OCI-LY3 (cell line): ENCODE measurements around the gene GPC2.

Experiments used
- H2AFZ ChIP-seq: fragments of 200-600, 300-600 bp; shearing (Covaris generic); 2 replicates; pipeline ENCODE4 v1.6.0; 2014; ENCODE audit warnings: antibody characterized with exemption, low read depth, low read length
- H3K27ac ChIP-seq: fragments of 200-600, 300-600 bp; sonication (generic); 2 replicates; pipeline ENCODE4 v1.5.1; 2014; ENCODE audit warnings: mild to moderate bottlenecking, low read length, moderate library complexity, mixed read lengths
- H3K27me3 ChIP-seq: fragments of 200-600, 300-600 bp; sonication (generic); 2 replicates; pipeline ENCODE4 v1.6.1; 2014; ENCODE audit warnings: low read depth, low read length, mixed read lengths
- H3K36me3 ChIP-seq: fragments of 200-600, 300-600 bp; sonication (generic); replicated peaks from 2 replicates; pipeline ENCODE3; 2014; ENCODE audit warnings: low read depth, low read length, mixed read lengths
- H3K4me1 ChIP-seq: fragments of 300-600, 200-600 bp; sonication (generic); 2 replicates; pipeline ENCODE4 v1.6.1; 2014; ENCODE audit warnings: low read length, mixed read lengths
- H3K4me2 ChIP-seq: fragments of 200-600, 300-600 bp; sonication (generic); 2 replicates; pipeline ENCODE4 v1.6.1; 2014; ENCODE audit warnings: low read length, mixed read lengths
- H3K4me3 ChIP-seq: fragments of 300-600, 200-600 bp; sonication (generic); 2 replicates; pipeline ENCODE4 v1.5.1; 2014; ENCODE audit warnings: antibody characterized with exemption, mild to moderate bottlenecking, low read length, moderate library complexity
- H3K79me2 ChIP-seq: fragments of 300-600, 200-600 bp; shearing (Covaris generic); 2 replicates; pipeline ENCODE4 v1.6.1; 2014; ENCODE audit warnings: mild to moderate bottlenecking, low read length, mixed read lengths
- H3K9ac ChIP-seq: fragments of 300-600, 200-600 bp; shearing (Covaris generic); 2 replicates; pipeline ENCODE4 v1.6.0; 2014; ENCODE audit warnings: mild to moderate bottlenecking, low read length, moderate library complexity
- H3K9me3 ChIP-seq: fragments of 200-600, 300-600 bp; shearing (Covaris generic); 2 replicates; pipeline ENCODE4 v1.6.1; 2014; ENCODE audit warnings: low read length, mixed read lengths; ENCODE audit not compliant: insufficient read depth
- H4K20me1 ChIP-seq: fragments of 200-600, 300-600 bp; sonication (generic); 2 replicates; pipeline ENCODE4 v1.6.1; 2016; ENCODE audit warnings: low read length, mixed read lengths; ENCODE audit not compliant: insufficient read depth
- CTCF ChIP-seq: fragments of 200-600, 300-600 bp; sonication (generic); IDR thresholded peaks from 2 replicates; pipeline ENCODE4 v1.5.1; 2014; ENCODE audit warnings: antibody characterized with exemption, low read length, low read depth
- EZH2phosphoT487 ChIP-seq: fragments of 200-600 bp; shearing (Covaris generic); IDR thresholded peaks from 2 replicates; pipeline ENCODE4 v1.6.1; 2018; ENCODE audit warnings: antibody characterized with exemption, mixed run types, low read depth

Gene GPC2

GRCh38 chr7:100171840-100172239 is 5.3 kb downstream of the GPC2 start:
- no peak overlapping the region for H3K4me2 ChIP-seq
- no peaks in the 10 kb centered on the region for H4K20me1 ChIP-seq
- H3K79me2 ChIP-seq, result no peaks in the 10 kb centered on the region
- H3K4me1 ChIP-seq, result peaks cover 36% of the 10 kb centered on the region
- no peak overlapping the region for H3K4me3 ChIP-seq
- TF ChIP-seq EZH2phosphoT487 (no peak), CTCF (no peak)
- H3K36me3 ChIP-seq, result no peaks in the 10 kb centered on the region
- no peaks in the 10 kb centered on the region for H3K9me3 ChIP-seq
- H3K9ac ChIP-seq, result no peak overlapping the region
- no peak overlapping the region for H2AFZ ChIP-seq
- H3K27me3 ChIP-seq, result peaks cover 22% of the 10 kb centered on the region
- no peak overlapping the region for H3K27ac ChIP-seq

- Histone ChIP-seq H4K20me1 (no peaks in the 10 kb centered on the region), H3K9ac (no peak overlapping the region), H3K4me1 (peaks cover 32% of the 10 kb centered on the region), H2AFZ (no peak overlapping the region), H3K27ac (no peak overlapping the region), H3K4me3 (no peak overlapping the region), H3K79me2 (no peaks in the 10 kb centered on the region), H3K4me2 (no peak overlapping the region), H3K27me3 (peaks cover 25% of the 10 kb centered on the region), H3K36me3 (no peaks in the 10 kb centered on the region), H3K9me3 (no peaks in the 10 kb centered on the region)
- TF ChIP-seq CTCF, result no peak
- no peak for TF ChIP-seq EZH2phosphoT487
Measured at GRCh38 chr7:100171087-100171681, 6.0 kb downstream of the GPC2 start.

GRCh38 chr7:100170101-100170897 is 6.9 kb downstream of the GPC2 start:
- H3K27ac ChIP-seq, result no peak overlapping the region
- H3K4me1 ChIP-seq, result peaks cover 32% of the 10 kb centered on the region
- no peak for TF ChIP-seq EZH2phosphoT487
- TF ChIP-seq CTCF, result no peak
- H3K9me3 ChIP-seq, result no peaks in the 10 kb centered on the region
- H4K20me1 ChIP-seq, result no peaks in the 10 kb centered on the region
- H2AFZ ChIP-seq, result no peak overlapping the region
- no peak overlapping the region for H3K4me3 ChIP-seq
- no peaks in the 10 kb centered on the region for H3K79me2 ChIP-seq
- H3K9ac ChIP-seq, result no peak overlapping the region
- peaks cover 26% of the 10 kb centered on the region for H3K27me3 ChIP-seq
- H3K4me2 ChIP-seq, result peak overlapping the region; percentile 4; the same call in 1 of the 2 replicates
- H3K36me3 ChIP-seq, result no peaks in the 10 kb centered on the region

GRCh38 chr7:100169147-100169850 is 7.9 kb downstream of the GPC2 start:
- peak overlapping the region; percentile 4 for H3K4me2 ChIP-seq
- no peaks in the 10 kb centered on the region for H3K36me3 ChIP-seq
- no peaks in the 10 kb centered on the region for H4K20me1 ChIP-seq
- no peak for TF ChIP-seq CTCF
- TF ChIP-seq EZH2phosphoT487, result no peak
- no peak overlapping the region for H3K9ac ChIP-seq
- H3K27me3 ChIP-seq, result peaks cover 26% of the 10 kb centered on the region
- H3K4me1 ChIP-seq, result peaks cover 32% of the 10 kb centered on the region
- H3K4me3 ChIP-seq, result no peak overlapping the region
- no peaks in the 10 kb centered on the region for H3K9me3 ChIP-seq
- no peak overlapping the region for H2AFZ ChIP-seq
- no peaks in the 10 kb centered on the region for H3K79me2 ChIP-seq
- H3K27ac ChIP-seq, result no peak overlapping the region
